Cortex of kidney (tissue), 1 donor: Measurements from ENCODE around the gene HOXB7.

ENCODE experiments used
- DNase-seq: peaks from one replicate; lab custom pipeline; 2025; lab: John Stamatoyannopoulos, UW

The HOXB7 gene

DNA sequence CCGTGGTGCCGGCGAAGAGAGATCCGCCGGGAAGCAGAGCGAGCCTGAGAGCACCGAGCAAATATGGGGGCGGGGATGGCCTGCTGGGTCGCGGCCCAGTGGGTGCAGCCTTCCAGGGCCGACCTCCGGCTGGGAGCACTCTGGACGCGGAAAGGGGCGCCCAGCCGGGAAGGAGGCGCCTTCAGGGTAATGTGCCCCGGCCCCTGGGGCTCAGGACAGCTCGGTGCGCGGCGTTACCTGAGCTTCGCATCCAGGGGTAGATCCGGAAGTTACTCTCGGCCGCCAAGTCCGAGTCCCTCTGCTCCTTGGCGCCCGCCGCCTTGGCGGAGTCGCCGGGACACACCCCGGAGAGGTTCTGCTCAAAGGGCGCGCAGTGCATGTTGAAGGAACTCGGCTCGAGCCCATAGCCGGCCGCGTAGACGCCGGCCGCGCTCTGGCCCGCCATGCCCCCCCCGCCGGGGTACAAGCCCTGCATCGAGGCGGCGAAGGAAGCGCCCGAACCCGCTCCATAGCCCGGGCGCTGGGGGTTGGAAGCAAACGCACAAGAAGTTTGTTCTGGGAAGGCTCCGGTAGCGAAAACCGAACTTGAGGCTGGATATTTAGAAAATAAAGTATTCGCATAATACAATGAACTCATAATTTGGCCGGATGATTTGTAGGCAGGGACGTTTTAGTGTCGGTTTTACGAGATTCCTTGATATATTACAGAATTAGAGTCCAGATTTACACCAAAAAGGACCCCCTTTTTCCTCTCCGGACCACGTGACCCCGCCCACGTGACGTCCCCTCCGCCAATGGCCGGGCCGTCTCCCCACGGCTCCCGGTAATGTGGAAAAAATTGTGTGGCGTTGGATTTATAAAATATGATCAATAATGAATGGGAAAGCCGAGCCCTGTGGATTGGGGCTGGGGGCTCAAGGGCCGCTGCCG, at the start of gene HOXB7:
TSS of gene HOXB7 (minus strand) at position 736 of the 930 bp plus-strand sequence. CDS start at position 637, 99 bp downstream.
- no peak for DNase-seq

DNA sequence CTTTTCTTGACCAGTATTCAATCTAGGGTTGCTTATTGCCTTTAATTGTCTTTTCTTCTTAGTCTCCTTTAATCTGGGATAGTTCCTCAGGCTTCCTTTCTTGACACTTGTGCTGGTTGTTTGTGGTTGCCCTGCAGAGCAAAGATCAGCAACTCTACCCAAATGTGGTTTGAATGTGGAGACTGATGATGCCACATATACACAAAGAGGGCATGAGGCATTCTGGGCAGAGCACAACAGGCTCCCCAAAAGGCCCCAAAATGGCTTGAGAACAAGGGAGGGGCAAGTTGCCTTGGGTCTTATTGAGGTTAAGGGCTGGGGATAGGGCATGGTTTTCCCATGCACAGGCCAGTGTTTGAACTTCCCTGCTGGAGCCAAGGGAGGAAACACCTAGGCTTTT, 45.1 kb upstream of the HOXB7 start:
- no peak for DNase-seq

DNA sequence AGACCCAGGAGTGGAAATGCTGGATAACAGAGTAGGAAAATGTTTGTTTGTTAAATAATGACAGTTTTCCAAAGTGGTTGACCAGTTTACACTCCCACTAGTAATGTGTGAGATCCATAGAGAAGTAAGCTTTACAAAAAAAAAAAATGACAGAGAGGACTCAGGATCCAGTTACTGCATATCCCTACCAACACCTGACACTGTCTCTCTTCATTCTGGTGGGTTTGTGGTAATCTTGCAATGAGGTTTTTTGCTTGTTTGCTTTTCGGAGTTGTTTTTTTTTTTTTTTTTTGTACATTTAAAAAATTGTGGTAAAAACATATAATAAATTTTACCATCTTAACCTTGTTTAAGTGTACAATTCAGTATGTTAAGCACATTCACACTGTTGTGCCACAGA, 38.9 kb upstream of the HOXB7 start:
- no peak for DNase-seq

DNA sequence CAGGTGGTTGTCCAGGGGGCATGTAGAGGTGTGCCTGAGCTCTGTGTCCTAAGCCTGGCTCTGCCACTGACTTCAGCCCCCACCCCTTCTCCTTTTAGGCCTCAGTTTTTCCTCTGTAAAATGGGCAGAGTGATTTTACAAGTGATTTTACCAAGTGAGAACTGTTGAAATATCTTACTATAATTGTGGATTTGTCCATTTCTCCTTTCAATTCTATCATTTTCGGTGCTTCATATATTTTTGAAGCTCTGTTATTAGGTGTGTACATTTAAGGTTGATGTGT, 37.1 kb upstream of the HOXB7 start:
- no peak for DNase-seq

DNA sequence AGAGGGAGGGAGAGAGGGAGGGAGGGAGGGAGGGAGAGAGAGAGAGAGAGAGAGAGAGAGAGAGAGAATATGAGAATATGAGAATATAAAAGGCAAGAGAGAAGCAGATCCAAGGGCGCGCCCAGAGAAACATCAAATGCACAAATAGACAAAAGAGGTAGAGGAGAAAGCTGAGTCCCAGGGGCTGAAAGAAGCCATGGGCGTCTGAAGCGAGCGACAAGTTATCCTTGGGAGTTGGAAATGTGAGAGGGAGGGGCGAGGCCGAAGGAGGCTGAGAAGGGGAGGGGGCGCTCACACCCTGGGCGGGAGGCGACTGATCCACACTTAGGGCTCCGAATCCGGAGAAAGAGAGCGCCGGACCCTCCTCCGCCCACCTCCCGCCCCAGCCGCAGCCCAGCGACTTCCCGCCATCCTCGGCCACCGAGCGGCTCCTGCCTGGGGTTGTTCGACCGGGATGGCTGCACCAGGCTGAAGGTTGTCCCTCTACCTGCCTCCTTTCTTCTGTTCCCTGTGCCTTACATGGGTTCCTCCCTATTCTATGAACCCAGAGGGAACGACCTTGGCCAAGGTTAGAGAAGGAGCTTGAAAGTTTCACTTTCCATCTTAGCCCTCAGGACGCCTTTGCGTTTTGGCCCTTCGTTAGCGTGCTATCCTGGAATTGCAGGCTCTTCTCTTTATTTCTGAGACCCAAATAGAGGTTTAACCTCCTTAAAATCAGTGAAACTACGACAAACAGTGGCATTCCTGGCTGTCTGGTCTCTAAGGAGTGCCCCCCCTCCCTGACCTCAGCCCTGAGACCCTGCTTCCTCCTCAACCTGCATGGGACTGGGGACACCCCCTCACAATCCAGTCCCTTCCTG, 36.5 kb upstream of the HOXB7 start:
- DNase-seq, result no peak

DNA sequence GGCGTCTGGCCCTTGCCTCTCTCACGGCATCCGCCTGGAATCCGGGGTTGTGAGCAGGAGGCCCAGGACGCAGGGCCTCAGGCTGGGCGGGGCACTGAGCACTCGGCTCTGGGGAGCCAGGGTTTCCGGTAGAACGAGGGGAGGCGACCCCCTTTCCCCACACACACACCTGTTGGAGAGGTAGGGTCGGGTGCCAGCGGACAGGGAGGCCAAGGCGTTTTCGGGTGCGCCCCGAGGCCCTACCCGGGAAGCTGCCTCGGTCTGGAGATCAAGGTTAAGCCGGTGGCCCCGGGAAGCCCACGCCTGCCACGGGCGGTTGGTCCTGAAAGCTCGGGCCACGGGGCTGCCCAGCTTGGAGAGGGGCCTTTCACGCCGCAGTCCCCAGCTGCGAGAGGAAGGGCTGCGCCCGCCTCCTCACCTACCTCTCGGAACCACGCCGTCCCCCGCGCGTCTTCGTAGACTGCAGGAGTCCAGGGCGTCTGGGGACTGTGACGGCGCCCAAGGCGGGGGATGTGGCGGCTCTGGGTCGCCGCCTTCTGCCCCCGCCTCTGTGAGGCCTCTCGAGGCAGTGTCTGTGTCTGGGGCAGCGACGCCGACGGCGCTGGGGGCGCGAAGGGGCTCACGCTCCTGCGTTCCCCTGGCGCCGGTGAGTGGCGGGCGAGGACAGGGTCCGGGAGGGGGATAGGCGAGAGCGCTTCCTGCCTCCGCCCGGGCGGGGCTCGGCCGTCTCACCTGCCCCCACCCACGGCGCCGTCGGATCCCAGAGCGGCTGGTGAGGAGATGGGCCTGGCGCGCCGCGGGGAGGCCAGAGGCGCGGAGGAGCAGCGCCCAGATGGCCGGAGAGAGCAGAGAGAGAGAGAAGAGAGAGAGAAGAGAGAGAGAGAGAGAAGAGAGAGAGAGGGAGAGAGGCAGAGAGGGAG, 35.6 kb upstream of the HOXB7 start:
- no peak for DNase-seq

DNA sequence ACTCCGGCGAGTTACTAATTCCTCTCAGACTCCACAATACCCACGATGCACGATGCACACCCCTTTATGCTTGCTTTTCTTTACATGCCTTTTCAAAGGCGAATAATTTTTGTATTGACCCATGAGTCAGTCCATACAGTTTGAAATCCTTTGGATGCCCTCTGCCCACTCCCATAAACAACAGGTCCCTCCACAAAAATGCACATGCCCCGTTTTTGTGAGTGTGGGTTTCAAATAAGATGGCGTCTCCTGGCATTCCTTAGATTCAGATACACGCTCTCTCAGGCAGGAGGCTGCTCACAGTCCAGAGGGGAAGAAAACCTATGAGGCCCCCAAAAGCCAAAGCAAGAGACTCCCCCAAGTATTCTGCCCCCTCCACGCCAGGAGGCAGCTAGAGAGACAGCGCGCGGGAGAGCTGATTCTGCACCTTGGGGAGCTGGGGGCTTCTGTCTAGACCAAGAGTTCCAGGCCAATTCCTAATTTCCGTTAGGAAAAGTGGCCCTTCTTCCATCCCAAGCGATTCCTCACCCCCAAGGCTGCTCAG, 34.9 kb upstream of the HOXB7 start:
- DNase-seq, result no peak

DNA sequence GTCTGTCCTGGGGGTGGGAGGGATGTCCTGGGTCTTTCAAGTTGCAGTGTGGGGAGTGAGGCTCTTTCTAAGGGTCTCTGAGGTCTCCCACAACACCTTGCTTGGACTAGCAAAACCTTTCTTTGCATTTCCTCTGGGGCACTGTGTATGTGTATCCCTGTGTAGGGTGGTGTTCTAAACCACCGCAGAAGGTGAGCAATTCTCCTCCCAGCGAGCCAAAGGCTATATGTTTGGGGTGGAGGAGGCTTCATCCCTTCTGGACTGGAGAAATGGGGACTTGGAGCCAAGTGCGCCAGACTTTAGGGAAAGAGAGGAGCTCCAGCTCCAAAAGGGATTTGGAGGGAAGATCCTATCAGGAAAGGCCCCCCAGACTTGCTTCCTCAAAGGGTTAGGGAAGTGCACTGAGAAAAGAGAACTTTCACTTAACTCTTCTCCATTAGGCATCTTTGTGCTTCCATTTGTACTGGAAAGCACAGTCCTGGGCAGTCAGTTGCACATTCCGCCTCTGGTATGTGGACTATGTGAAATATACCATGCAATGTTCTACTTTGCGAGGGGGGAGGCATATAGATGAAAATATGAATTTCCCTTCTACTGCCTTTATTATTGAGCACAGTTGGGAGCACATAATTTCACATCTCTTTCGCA, 34.2 kb upstream of the HOXB7 start:
- no peak for DNase-seq

DNA sequence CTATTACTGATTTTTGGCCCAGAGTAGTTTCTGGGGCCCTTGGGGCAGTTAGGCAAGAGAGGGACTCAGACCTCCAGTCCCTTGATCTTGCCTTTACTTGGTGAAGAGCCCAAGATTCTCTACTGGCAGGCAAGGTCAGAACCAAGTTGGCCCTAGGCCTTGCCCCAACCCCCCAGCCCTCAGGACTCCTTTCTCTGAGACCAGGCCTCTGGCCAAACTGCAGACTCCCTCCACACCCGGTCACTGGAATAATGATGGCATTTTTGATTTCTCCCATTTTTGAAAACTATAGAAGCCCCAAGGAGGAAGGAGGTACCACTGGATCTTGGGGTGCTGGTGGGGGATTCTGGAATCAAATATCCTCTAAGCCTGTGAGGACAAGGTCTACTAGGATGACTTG, 33.3 kb upstream of the HOXB7 start:
- DNase-seq, result no peak

DNA sequence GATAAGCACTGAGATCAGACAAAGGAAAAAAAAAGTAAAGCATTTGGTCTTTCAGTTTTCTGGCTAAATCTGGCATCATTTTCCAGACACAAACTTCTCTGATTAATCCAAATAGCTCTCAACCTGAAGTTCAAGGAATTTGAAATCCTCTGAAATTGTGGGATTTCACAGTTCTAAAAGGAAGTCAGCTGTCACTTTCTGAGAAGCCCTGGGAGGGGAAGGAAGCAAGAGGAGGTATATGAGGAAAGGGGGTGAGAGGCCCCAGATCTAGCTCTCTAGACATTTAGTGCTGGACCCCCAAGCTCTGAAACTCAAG, 32.8 kb upstream of the HOXB7 start:
- no peak for DNase-seq

DNA sequence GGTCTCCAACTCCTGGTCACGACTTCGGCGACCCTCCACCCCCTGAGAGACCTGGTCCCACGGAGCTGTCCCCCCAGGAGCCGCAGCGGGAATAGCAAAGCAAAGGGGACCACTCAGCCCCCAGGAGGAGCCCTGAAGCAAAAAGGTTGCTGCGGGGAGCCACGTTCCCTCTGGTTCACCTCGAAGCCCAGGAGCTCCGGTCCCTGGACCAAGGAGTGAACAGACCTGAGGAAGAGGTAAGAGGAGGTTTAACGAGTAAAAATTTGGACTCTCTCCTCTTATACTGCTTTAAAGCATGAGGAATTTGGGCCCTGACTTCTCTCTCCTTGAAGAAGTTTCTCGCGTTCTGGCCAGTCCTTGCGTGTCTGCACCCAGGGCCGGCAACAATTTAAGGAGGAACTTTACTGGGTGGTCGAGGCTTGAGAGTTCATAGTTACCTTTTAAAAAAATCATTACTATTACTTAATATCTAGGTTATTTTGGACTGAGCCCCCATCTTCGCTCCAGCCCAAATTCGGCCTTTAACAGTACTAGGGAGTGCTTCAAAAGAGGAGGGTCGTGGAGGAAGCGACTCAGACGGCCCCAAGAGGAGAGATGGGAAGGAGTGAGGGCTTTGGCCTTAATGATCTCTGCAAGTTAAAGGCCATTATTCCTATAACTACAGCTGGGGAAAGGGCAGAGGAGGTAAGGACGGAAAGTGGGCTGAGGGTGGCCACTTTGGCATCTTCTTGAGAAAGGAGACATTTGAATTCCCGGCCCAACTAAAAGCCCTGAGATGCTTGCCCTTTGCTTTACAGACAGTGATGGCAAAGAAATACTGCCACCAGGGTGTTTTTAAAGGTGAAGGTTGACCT, 32.3 kb upstream of the HOXB7 start:
- DNase-seq, result no peak

DNA sequence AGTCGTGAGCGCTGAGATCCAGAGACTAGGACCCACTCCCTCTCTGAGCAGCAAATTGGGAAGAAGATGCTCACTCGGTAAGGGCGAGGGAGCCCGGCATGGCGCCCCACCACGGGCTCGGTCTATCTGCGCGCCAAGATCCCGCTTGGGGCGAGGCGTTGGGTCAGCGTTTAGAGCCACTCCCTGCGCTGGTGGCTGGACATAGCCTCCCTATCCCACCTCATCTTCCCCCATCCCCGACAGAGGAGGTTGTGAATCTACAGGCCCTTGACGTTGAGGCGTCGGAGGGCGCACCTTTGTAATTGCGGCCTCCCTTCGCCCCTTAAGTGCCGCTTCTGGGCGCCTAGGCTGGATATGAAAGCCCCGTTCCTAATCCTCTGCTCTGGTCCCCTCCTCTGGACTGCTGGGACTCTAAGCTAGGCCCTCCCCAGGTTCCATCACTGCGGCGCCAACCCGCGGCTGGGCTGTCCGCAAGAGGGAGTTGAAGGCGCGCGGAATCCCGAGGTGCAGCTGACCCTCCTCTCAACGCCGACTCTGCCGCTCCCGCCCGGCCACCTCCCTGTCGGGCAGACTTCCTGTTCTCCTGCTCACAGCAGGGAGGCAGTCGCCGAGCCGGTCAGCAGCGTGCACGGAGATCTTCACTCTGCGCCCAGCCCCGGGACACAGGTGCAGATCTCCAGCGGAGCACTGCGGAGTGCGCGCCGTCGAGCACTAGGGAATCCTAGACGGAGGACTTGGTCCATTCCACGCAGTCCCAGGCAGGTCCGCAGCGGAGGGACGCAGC, 31.4 kb upstream of the HOXB7 start:
- no peak for DNase-seq

DNA sequence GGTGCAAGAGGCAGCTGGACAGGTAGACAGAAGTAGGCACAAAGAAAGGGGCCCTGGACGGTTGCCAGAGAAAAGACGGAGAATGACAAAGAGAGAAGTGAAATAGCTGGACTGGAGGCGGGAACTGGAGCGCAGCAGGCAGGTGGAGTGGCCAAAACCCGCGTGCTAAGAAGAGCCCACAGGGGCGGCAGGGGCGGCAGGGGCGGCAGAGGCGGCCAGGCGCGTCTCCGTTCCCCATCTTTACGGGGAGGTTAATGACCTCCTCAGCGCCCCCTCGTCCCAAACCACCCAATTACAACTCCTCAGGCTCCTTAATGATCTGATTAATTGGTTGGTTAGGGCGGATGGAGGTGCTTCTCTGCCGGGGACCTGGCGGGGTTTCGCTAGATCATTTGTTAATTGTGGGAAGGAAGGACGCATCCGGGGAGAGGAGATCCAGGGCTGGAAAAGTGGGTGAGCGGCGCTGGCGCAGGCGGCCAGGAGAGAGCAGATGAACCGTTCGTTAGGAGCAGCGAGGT, 30.8 kb upstream of the HOXB7 start:
- DNase-seq, result no peak

DNA sequence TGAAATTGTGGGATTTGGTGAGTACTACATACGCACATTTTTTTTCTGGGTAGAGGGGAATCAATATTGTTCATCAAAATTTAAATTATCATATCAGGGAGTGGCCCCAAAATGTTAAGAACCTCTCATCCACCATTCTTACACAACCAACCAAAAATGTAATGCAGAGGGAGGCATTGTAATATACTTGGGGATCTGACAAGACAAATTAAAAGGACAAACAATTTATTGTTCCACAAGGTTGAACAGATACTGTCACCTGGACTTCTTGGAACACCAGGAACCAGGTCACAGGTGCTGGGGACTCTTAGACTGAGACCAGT, 30.0 kb upstream of the HOXB7 start:
- DNase-seq, result no peak

DNA sequence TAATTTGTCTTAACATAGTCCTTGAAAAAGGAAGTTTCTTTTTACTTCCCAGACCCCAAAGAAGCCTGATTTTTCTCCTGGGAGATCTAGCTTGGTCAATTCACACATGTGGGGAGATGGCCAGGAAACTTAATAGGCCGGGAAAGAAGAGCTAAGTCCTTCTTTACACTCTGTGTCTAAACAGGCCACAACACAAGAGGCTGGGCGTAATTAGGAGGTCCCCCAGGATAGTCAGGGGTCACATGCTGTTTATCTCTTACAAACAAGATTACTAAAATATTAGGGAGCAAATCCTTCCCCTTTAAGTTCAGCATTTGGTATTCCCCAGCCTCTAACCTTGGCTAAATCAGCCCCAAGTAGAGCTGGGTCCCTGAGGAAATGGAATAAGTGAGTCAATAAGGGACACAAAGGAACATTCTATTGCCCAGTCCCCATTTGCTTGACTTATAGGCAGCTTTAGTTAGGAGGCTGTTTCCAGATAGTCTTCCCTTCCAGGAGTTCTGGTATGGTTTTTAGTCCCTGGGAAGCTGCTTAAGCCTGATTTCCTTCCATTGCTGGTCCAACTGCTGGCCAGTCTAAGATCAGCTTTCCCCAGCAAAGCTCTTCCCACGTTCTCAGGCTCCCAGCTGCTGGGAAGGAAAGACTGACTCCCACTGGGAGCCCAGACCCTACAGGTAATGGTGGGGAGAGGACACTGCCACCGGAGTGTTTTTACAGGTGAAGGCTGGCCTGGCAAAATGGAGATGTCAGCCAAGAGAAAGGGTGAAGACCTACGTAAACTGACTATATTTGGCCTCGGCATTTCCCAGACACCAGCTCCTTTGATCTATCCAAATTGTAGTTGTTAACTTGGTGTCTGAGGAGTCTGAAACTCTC, 29.4 kb upstream of the HOXB7 start:
- no peak for DNase-seq

DNA sequence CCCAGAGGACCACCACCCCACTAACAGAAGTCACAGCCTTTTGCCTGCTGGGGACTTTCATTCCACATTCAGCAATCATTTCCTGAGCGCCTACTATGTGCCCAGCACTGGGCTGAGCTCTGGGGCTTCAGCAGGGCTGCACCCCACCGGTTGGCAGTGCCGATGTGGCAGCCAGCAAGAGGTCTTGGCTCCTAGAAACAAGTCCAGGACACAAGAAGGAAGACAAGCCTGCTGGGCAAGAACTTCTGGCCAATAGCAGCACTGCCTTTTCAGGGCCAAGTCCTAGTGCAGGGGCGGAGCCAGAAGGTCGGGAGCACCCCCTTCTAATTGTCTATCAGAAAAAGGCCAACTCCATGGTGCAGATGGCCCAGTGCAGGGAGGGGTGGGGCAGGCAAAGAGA, 28.3 kb upstream of the HOXB7 start:
- DNase-seq, result no peak

DNA sequence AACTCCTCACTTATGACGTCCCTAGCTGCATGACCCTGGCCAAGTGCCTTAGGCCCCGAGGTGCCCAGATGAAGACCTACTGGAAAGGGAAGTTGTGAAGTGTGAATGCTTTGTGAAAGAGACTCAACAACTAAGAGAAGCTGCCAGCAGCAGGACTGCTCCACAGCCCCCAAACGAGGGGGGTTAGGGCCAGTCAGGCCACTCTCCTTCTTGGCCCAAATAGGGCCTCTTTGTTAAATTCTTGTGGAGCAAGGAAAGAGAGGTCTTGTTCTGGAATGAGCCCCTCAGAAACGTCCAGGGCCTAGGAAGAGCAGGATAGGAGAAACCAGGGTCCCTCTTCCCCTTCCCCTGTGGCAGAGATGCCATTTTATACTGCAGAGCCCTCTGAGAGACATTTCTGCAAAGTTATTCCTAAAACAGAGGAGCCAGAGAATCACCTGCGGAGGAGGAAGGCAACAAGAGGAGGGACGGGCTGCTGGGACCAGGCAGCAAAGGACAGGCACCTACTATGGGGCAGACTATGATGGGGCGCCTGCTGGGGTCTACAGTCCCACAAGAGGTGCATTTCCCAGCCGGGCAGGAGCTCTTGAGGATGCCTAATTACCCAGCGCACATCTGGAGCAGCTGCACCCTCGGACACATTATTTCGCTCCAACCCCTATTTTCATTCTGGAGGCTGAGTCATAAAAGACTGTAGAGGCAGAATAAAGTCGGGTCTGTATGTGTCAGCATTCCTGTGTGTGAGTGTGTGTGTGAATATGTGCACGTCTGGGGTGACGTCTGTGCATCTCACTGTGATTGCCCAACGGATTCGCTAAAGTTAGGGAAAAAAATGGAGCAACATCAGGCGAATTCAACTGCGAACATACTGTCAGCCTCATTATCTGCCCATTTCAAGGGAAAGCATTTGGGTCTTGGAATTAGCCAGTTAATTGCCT, 26.8 kb upstream of the HOXB7 start:
- no peak for DNase-seq
